HEK293T (cell line): ENCODE measurements around the gene SBF1.

Experiments used
- FOXA1 ChIP-seq: fragments of 450-650 bp; IDR thresholded peaks from 2 replicates; pipeline ENCODE4 v1.6.1; 2016; ENCODE audit warnings: mild to moderate bottlenecking
- FOXM1 ChIP-seq: fragments of 450-650 bp; IDR thresholded peaks from 2 replicates; pipeline ENCODE4 v1.6.1; 2017; ENCODE audit warnings: mild to moderate bottlenecking, borderline replicate concordance

DNA sequence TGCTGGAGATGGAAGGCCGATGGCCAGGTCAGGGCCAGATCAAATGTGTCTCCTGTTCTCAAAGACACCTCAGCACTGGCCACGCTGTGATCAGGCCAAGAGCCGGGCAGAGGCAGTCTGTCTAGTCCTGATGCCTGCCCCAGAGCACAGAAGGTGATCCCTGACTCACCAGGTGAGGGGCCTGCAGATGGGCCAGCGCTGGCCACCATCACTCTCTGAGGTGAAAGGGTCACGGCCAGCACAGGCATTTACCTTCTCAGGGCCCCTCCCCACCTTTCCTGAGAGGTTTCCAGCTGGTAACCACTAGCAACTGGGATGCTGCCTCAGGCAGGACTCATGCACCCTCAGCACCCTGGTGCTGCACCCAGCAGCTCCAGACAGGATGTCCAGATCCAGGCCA, 2.9 kb downstream of the SBF1 start:
- no peak for TF ChIP-seq FOXA1
- no peak for TF ChIP-seq FOXM1
